Measurements from ENCODE around the gene TTC7B.

- TF ChIP-seq, protein P1, sequence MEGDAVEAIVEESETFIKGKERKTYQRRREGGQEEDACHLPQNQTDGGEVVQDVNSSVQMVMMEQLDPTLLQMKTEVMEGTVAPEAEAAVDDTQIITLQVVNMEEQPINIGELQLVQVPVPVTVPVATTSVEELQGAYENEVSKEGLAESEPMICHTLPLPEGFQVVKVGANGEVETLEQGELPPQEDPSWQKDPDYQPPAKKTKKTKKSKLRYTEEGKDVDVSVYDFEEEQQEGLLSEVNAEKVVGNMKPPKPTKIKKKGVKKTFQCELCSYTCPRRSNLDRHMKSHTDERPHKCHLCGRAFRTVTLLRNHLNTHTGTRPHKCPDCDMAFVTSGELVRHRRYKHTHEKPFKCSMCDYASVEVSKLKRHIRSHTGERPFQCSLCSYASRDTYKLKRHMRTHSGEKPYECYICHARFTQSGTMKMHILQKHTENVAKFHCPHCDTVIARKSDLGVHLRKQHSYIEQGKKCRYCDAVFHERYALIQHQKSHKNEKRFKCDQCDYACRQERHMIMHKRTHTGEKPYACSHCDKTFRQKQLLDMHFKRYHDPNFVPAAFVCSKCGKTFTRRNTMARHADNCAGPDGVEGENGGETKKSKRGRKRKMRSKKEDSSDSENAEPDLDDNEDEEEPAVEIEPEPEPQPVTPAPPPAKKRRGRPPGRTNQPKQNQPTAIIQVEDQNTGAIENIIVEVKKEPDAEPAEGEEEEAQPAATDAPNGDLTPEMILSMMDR (IDR thresholded peaks at IDR 0.05; ENCODE audit: low read length), result no peak
- TF ChIP-seq EZH2 (IDR thresholded peaks at IDR 0.05; ENCODE audit: borderline replicate concordance, low read length), result no peak
Observed at GRCh38 chr14:90567991-90568390, 248.2 kb downstream of the TTC7B start.
